HCT116 (cell line): ENCODE measurements around the gene WWOX. TPM values are rescaled to one million over a fixed set of nuclear protein-coding genes. Genes with fewer than 3 reads are reported as not detected.

Source experiments
- ATAC-seq: fragments of 200-7000 bp; cut with Tn5 transposase; 2 replicates; pipeline ENCODE4 v1.9.1; 2020; ENCODE audit warnings: mild to moderate bottlenecking, moderate library complexity
- BruUV-seq: library from RNA; stranded (reverse); fragments of 400-500 nt; replicated peaks from 2 replicates; lab custom pipeline; 2021; lab: Mats Ljungman, UMichigan
- CTCF ChIA-PET: fragments of 300-600 bp; sonication (Branson Sonifier 250); formaldehyde crosslinking; loops from one replicate; lab custom pipeline; 2021; ENCODE audit warnings: antibody characterized with exemption; lab: Charles Lee
- POLR2A ChIA-PET: fragments of 300-600, 350-600 bp; sonication (Branson Sonifier 250); formaldehyde crosslinking; loops from one replicate; lab custom pipeline; 2021; ENCODE audit warnings: antibody characterized with exemption; lab: Charles Lee
- RAD21 ChIA-PET, 2 experiments: fragments of 300-600 bp; sonication (Branson Sonifier 250); formaldehyde crosslinking; loops; one replicate each; lab custom pipeline; 2023; ENCODE audit warnings: low total read pairs in 2 of 2; ENCODE audit not compliant: uncharacterized antibody in 2 of 2, unreplicated experiment in 2 of 2, low non-redundant PET in 1 of 2; lab: Charles Lee
- DNase-seq: peaks from one replicate; pipeline ENCODE4 v3.0.0-alpha.2; 2010; ENCODE audit warnings: low read depth, low spot score
- H2AFZ ChIP-seq: fragments of 200-600 bp; shearing (Covaris generic), sonication (generic); 2 replicates; pipeline ENCODE4 v1.6.1; 2017; ENCODE audit warnings: low read depth, mixed run types, mixed read lengths, antibody characterized with exemption, low read length; ENCODE audit not compliant: poor library complexity, severe bottlenecking
- H3K27ac ChIP-seq: 2 replicates; pipeline ENCODE4 v1.5.1; 2012; ENCODE audit warnings: low read depth, low read length
- H3K27me3 ChIP-seq: fragments of 200-600 bp; sonication (generic); 2 replicates; pipeline ENCODE4 v1.6.1; 2016; ENCODE audit warnings: mixed run types, low read length, mixed read lengths; ENCODE audit not compliant: insufficient read depth
- H3K36me3 ChIP-seq, 2 experiments: fragments of 200-500 bp in 1 of 2; fragments of 200-600 bp in 1 of 2; sonication (Bioruptor generic) in 1 of 2; sonication (generic) in 1 of 2; 2 replicates each; pipeline versions ENCODE4 v1.5.1 to v1.6.1; 2014 to 2016; ENCODE audit warnings: low read length in 2 of 2, inconsistent platforms in 1 of 2, mixed read lengths in 1 of 2, mixed run types in 1 of 2; ENCODE audit not compliant: insufficient read depth in 2 of 2, control insufficient read depth in 1 of 2
- H3K4me1 ChIP-seq, 2 experiments: fragments of 200-600 bp in 1 of 2; sonication (generic) in 1 of 2; 2 replicates each; pipeline versions ENCODE4 v1.5.1 to v1.6.1; 2012 to 2017; ENCODE audit warnings: low read length in 2 of 2, inconsistent platforms in 1 of 2, mild to moderate bottlenecking in 1 of 2, mixed read lengths in 1 of 2, mixed run types in 1 of 2, moderate library complexity in 1 of 2; ENCODE audit not compliant: insufficient read depth in 2 of 2, control insufficient read depth in 1 of 2
- H3K4me2 ChIP-seq: fragments of 200-600 bp; sonication (generic); 2 replicates; pipeline ENCODE4 v1.6.1; 2017; ENCODE audit warnings: mixed run types, low read length, mixed read lengths
- H3K4me3 ChIP-seq, 2 experiments: fragments of 200-600 bp in 1 of 2; sonication (generic) in 1 of 2; replicated peaks in 1 of 2; 2 replicates each; pipeline ENCODE4 v1.5.1; 2011 to 2016; ENCODE audit warnings: low read length in 2 of 2, control low read depth in 1 of 2, low read depth in 1 of 2, mild to moderate bottlenecking in 1 of 2, mixed read lengths in 1 of 2, mixed run types in 1 of 2
- H3K79me2 ChIP-seq: fragments of 200-600 bp; sonication (generic); 2 replicates; pipeline ENCODE4 v1.6.1; 2017; ENCODE audit warnings: mild to moderate bottlenecking, mixed run types, low read length, moderate library complexity, mixed read lengths; ENCODE audit not compliant: insufficient read depth
- H3K9ac ChIP-seq: fragments of 200-600 bp; sonication (generic); 2 replicates; pipeline ENCODE4 v1.6.1; 2016; ENCODE audit warnings: low read length, mixed read lengths
- H3K9me2 ChIP-seq: fragments of 200-600 bp; sonication (generic), shearing (Covaris generic); 2 replicates; pipeline ENCODE4 v1.6.1; 2017; ENCODE audit warnings: mixed run types, mild to moderate bottlenecking, moderate library complexity; ENCODE audit not compliant: insufficient read depth
- H3K9me3 ChIP-seq, 2 experiments: fragments of 200-500 bp in 1 of 2; fragments of 200-600 bp in 1 of 2; sonication (Bioruptor generic) in 1 of 2; sonication (generic) in 1 of 2; 2 replicates each; pipeline ENCODE4 v1.6.1; 2014 to 2017; ENCODE audit warnings: low read length in 2 of 2, mixed read lengths in 2 of 2, inconsistent platforms in 1 of 2, low read depth in 1 of 2, mild to moderate bottlenecking in 1 of 2, mixed run types in 1 of 2, moderate library complexity in 1 of 2; ENCODE audit not compliant: control insufficient read depth in 1 of 2, insufficient read depth in 1 of 2
- H4K20me1 ChIP-seq: fragments of 200-600 bp; sonication (generic), shearing (Covaris generic); 2 replicates; pipeline ENCODE4 v1.6.1; 2017; ENCODE audit warnings: mixed run types, mild to moderate bottlenecking, moderate library complexity; ENCODE audit not compliant: insufficient read depth
- CEBPB ChIP-seq: IDR thresholded peaks from 2 replicates; pipeline ENCODE4 v1.6.1; 2012; ENCODE audit warnings: low read depth
- EZH2 ChIP-seq: fragments of 200-600 bp; sonication (generic); IDR thresholded peaks from 2 replicates; pipeline ENCODE4 v1.6.1; 2017; ENCODE audit warnings: antibody characterized with exemption, mixed run types
- FOSL1 ChIP-seq: IDR thresholded peaks from 2 replicates; pipeline ENCODE4 v1.6.1; 2012; ENCODE audit warnings: low read depth
- JUND ChIP-seq: IDR thresholded peaks from 2 replicates; pipeline ENCODE4 v1.6.1; 2012
- MAX ChIP-seq: IDR thresholded peaks from 2 replicates; pipeline ENCODE4 v1.6.1; 2012
- POLR2A ChIP-seq: IDR thresholded peaks from 2 replicates; pipeline ENCODE4 v1.7.0; 2011; ENCODE audit warnings: borderline replicate concordance; ENCODE audit not compliant: insufficient read depth, insufficient read length; ENCODE audit errors: extremely low read depth
- REST ChIP-seq: IDR thresholded peaks from 2 replicates; pipeline ENCODE4 v1.6.1; 2012; ENCODE audit warnings: low read depth
- SIN3A ChIP-seq: IDR thresholded peaks from 2 replicates; pipeline ENCODE4 v1.6.1; 2012; ENCODE audit warnings: low read depth
- SP1 ChIP-seq: IDR thresholded peaks from 2 replicates; pipeline ENCODE4 v1.6.1; 2012; ENCODE audit warnings: low read depth
- TCF7L2 ChIP-seq: IDR thresholded peaks from 2 replicates; pipeline ENCODE4 v1.7.0; 2011; ENCODE audit warnings: borderline replicate concordance, inconsistent platforms; ENCODE audit not compliant: insufficient read depth, insufficient read length; ENCODE audit errors: extremely low read depth
- YY1 ChIP-seq: IDR thresholded peaks from 2 replicates; pipeline ENCODE4 v1.6.1; 2011; ENCODE audit warnings: low read length, low read depth, moderate library complexity, mild to moderate bottlenecking; ENCODE audit not compliant: insufficient replicate concordance; ENCODE audit errors: extremely low read depth
- ZBTB33 ChIP-seq: IDR thresholded peaks from 2 replicates; pipeline ENCODE4 v1.6.1; 2011; ENCODE audit warnings: mild to moderate bottlenecking, low read length, moderate library complexity; ENCODE audit not compliant: insufficient replicate concordance; ENCODE audit errors: extremely low read depth
- ZFX ChIP-seq: fragments of 450-650 bp; IDR thresholded peaks from 2 replicates; pipeline ENCODE4 v1.6.1; 2017
- ZNF274 ChIP-seq: fragments of 200-500 bp; sonication (Bioruptor generic); IDR thresholded peaks from 2 replicates; pipeline ENCODE4 v1.6.1; 2014; ENCODE audit warnings: mild to moderate bottlenecking, low read depth, low read length, inconsistent platforms
- intact Hi-C: fragments of 100-400 bp; cut with micrococcal nuclease; formaldehyde crosslinking; loops from 2 replicates; pipeline ENCODE4 v1.10.0; 2022
- total RNA-seq: library from RNA; stranded (reverse); gene quantifications from one replicate; pipeline ENCODE4 v1.2.1, GENCODE V29; 2021; ENCODE audit not compliant: unreplicated experiment

Gene WWOX
- total RNA-seq, 1 experiment from 2014 or later = 13.7 TPM

GRCh38 chr16:79018650-79019429 lies 919.4 kb downstream of the WWOX start:
- Histone ChIP-seq H3K4me3 (no peak overlapping the region), H3K9me3 (peaks cover 0 to 3% of the 10 kb centered on the region in 2 experiments; a peak in 1 of 4 replicates), H3K79me2 (no peaks in the 10 kb centered on the region), H4K20me1 (no peaks in the 10 kb centered on the region), H3K27ac (no peak overlapping the region), H2AFZ (no peak overlapping the region), H3K36me3 (no peaks in the 10 kb centered on the region), H3K27me3 (no peaks in the 10 kb centered on the region), H3K9ac (no peak overlapping the region), H3K9me2 (no peaks in the 10 kb centered on the region), H3K4me2 (no peak overlapping the region), H3K4me1 (no peaks in the 10 kb centered on the region)
- POLR2A ChIA-PET = no interaction called here
- no peak for TF ChIP-seq FOSL1
- TF ChIP-seq EZH2 = no peak
- no peak for TF ChIP-seq JUND
- TF ChIP-seq YY1 = no peak
- TF ChIP-seq ZFX = no peak
- no peak for TF ChIP-seq TCF7L2
- no peak for TF ChIP-seq SIN3A
- TF ChIP-seq POLR2A = no peak
- no peak for TF ChIP-seq ZBTB33
- no peak for TF ChIP-seq MAX
- TF ChIP-seq REST = no peak
- no peak for TF ChIP-seq ZNF274
- no peak for TF ChIP-seq SP1
- no peak for TF ChIP-seq CEBPB
- CTCF ChIA-PET = no interaction called here
- BruUV-seq = no TSS peak
- intact Hi-C loops = no loop called here
- ATAC-seq (no peak), DNase-seq (no peak)
- RAD21 ChIA-PET = no interaction called here
